Keratinocyte (primary cell): Measurements from ENCODE around the gene ARHGAP19. TPM values are rescaled to one million over a fixed set of nuclear protein-coding genes. Genes with fewer than 3 reads are reported as not detected.

Experiments
- DNase-seq: peaks from one replicate; pipeline ENCODE4 v3.0.0-alpha.2; 2011; ENCODE audit warnings: low read depth, missing footprints, low spot score
- FAIRE-seq: peaks from 2 replicates; lab custom pipeline; 2011; peaks lifted over from hg19 to GRCh38; lab: Jason Lieb, UNC
- H2AFZ ChIP-seq: 2 replicates; pipeline ENCODE4 v1.6.0; 2012; ENCODE audit warnings: low read length, control low read depth, inconsistent platforms; ENCODE audit not compliant: control insufficient read depth
- H3K27ac ChIP-seq: 2 replicates; pipeline ENCODE4 v1.5.1; 2011; ENCODE audit warnings: low read length; ENCODE audit not compliant: control insufficient read depth, insufficient read depth
- H3K27me3 ChIP-seq: 3 replicates; pipeline ENCODE4 v1.6.0; 2011; ENCODE audit warnings: low read length; ENCODE audit not compliant: control insufficient read depth, insufficient read depth; ENCODE audit errors: extremely low read depth
- H3K36me3 ChIP-seq, 2 experiments: 2 replicates in 1 of 2; 3 replicates in 1 of 2; pipeline ENCODE4 v1.5.1; 2011; ENCODE audit warnings: low read length in 2 of 2, mild to moderate bottlenecking in 1 of 2; ENCODE audit not compliant: control insufficient read depth in 2 of 2, insufficient read depth in 2 of 2; ENCODE audit errors: extremely low read depth in 1 of 2
- H3K4me1 ChIP-seq: 3 replicates; pipeline ENCODE4 v1.5.1; 2011; ENCODE audit warnings: low read length; ENCODE audit not compliant: control insufficient read depth, insufficient read depth; ENCODE audit errors: extremely low read depth
- H3K4me2 ChIP-seq: 3 replicates; pipeline ENCODE4 v1.6.0; 2011; ENCODE audit warnings: low read depth, low read length; ENCODE audit not compliant: control insufficient read depth, insufficient read depth; ENCODE audit errors: extremely low read depth
- H3K4me3 ChIP-seq, 3 experiments: fragments of 200-600 bp in 1 of 3; sonication (generic) in 1 of 3; 2 replicates in 2 of 3; 3 replicates in 1 of 3; pipeline ENCODE4 v1.5.1; 2011 to 2016; ENCODE audit warnings: low read length in 3 of 3, mild to moderate bottlenecking in 3 of 3, control low read depth in 2 of 3, inconsistent platforms in 1 of 3, low read depth in 1 of 3, mixed read lengths in 1 of 3, mixed run types in 1 of 3, moderate library complexity in 1 of 3; ENCODE audit not compliant: control insufficient read depth in 2 of 3, insufficient read depth in 2 of 3; ENCODE audit errors: extremely low read depth in 1 of 3
- H3K79me2 ChIP-seq: 2 replicates; pipeline ENCODE4 v1.6.0; 2012; ENCODE audit warnings: low read length; ENCODE audit not compliant: control insufficient read depth, insufficient read depth
- H3K9ac ChIP-seq: 3 replicates; pipeline ENCODE4 v1.6.0; 2011; ENCODE audit warnings: low read length; ENCODE audit not compliant: control insufficient read depth, insufficient read depth; ENCODE audit errors: extremely low read depth
- H3K9me1 ChIP-seq: 3 replicates; pipeline ENCODE4 v1.6.0; 2011; ENCODE audit warnings: low read length; ENCODE audit not compliant: control insufficient read depth, insufficient read depth; ENCODE audit errors: extremely low read depth
- H3K9me3 ChIP-seq: 2 replicates; pipeline ENCODE4 v1.5.1; 2012; ENCODE audit warnings: low read depth, low read length; ENCODE audit not compliant: control insufficient read depth
- H4K20me1 ChIP-seq: 3 replicates; pipeline ENCODE4 v1.6.0; 2011; ENCODE audit warnings: low read length; ENCODE audit not compliant: control insufficient read depth, insufficient read depth; ENCODE audit errors: extremely low read depth
- EZH2 ChIP-seq: IDR thresholded peaks from one replicate; pipeline ENCODE4 v1.6.1; 2012; ENCODE audit warnings: inconsistent platforms, mild to moderate bottlenecking, low read length, moderate library complexity
- dilution Hi-C: fragments of 300-500 bp; cut with MboI; formaldehyde crosslinking; loops from one replicate; pipeline ENCODE4 v1.7.0; 2020; ENCODE audit warnings: low sequenced_read_pairs; ENCODE audit not compliant: extremely low pct_ligation_motif_present
- polyA plus RNA-seq, 5 experiments: library from polyadenylated mRNA; depleted of rRNA in 3 of 5; stranded (reverse) in 3 of 5; stranded (forward) in 1 of 5; unstranded in 1 of 5; fragments of >200 nt; gene quantifications; 1 replicate in 1 of 5; 2 replicates in 3 of 5; 3 replicates in 1 of 5; pipeline versions ENCODE4 v1.2.1 to v1.2.3, GENCODE V29; 2011 to 2012; ENCODE audit warnings: missing spikeins in 2 of 5, low read depth in 1 of 5, low replicate concordance in 1 of 5
- TF ChIP-seq, protein P1 (sequence below), 3 experiments: IDR thresholded peaks in 1 of 3; conservative IDR thresholded peaks in 1 of 3; optimal IDR thresholded peaks in 1 of 3; 2 replicates in 2 of 3; 3 replicates in 1 of 3; pipeline versions ENCODE3 to v1.5.1; 2011; ENCODE audit warnings: low read length in 3 of 3, mild to moderate bottlenecking in 3 of 3, moderate library complexity in 2 of 3, control low read depth in 1 of 3, inconsistent platforms in 1 of 3; ENCODE audit not compliant: insufficient read depth in 2 of 3; ENCODE audit errors: extremely low read depth in 1 of 3

Gene ARHGAP19
- polyA plus RNA-seq, 1 donor (not counting 4 experiments of a cell fraction or from before 2014, with no cell fraction given) = 7.5 TPM

GRCh38 chr10:97174941-97175340, 117.5 kb downstream of the ARHGAP19 start:
- no peak overlapping the region for H3K4me2 ChIP-seq
- H2AFZ ChIP-seq = no peak overlapping the region
- no peaks in the 10 kb centered on the region for H3K9me3 ChIP-seq
- no peak overlapping the region for H3K4me3 ChIP-seq
- H3K27me3 ChIP-seq = peaks cover 39% of the 10 kb centered on the region
- no peaks in the 10 kb centered on the region for H3K4me1 ChIP-seq
- TF ChIP-seq, protein P1, sequence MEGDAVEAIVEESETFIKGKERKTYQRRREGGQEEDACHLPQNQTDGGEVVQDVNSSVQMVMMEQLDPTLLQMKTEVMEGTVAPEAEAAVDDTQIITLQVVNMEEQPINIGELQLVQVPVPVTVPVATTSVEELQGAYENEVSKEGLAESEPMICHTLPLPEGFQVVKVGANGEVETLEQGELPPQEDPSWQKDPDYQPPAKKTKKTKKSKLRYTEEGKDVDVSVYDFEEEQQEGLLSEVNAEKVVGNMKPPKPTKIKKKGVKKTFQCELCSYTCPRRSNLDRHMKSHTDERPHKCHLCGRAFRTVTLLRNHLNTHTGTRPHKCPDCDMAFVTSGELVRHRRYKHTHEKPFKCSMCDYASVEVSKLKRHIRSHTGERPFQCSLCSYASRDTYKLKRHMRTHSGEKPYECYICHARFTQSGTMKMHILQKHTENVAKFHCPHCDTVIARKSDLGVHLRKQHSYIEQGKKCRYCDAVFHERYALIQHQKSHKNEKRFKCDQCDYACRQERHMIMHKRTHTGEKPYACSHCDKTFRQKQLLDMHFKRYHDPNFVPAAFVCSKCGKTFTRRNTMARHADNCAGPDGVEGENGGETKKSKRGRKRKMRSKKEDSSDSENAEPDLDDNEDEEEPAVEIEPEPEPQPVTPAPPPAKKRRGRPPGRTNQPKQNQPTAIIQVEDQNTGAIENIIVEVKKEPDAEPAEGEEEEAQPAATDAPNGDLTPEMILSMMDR (optimal IDR thresholded peaks at IDR 0.05 in 1 of 3, IDR thresholded peaks at IDR 0.05 in 1 of 3, conservative IDR thresholded peaks at IDR 0.05 in 1 of 3; ENCODE audit: extremely low read depth in 1 of 3, insufficient read depth in 2 of 3, low read length in 3 of 3) = no peak
- no peak for TF ChIP-seq EZH2
- H3K27ac ChIP-seq = no peak overlapping the region
- H3K9ac ChIP-seq = no peak overlapping the region
- H3K36me3 ChIP-seq = no peaks in the 10 kb centered on the region
- H4K20me1 ChIP-seq = peaks cover 2% of the 10 kb centered on the region
- H3K9me1 ChIP-seq = no peaks in the 10 kb centered on the region
- FAIRE-seq (no peak), DNase-seq (no peak)
- no peaks in the 10 kb centered on the region for H3K79me2 ChIP-seq
- dilution Hi-C loops = no loop called here

DNA sequence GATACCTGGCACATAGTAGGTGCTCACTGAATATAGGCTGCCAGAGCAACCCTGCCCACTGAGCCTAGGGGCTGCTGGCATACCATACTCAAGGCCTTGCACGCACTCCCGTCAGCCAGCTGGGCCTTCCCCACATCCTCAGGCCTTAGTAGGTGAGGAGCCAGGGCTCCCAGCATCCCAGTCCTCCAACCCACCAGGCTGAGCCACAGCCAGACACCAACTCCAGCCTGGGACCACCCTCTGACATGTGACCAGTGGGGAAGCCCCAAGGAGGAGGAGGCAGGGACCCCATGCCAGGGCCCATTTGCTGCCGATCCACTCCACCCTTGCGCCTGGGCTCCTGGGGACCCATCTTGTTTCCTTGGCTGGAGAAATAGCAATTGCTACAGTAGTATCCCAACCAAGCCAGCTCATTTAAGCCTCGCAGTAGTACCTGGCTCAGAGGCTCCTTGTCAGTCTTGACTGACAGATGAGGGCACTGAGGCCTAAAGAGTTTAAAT, 118.1 kb downstream of the ARHGAP19 start:
- FAIRE-seq (no peak), DNase-seq (no peak)
- H3K9ac ChIP-seq = no peak overlapping the region
- peaks cover 2% of the 10 kb centered on the region for H4K20me1 ChIP-seq
- H3K79me2 ChIP-seq = no peaks in the 10 kb centered on the region
- H3K36me3 ChIP-seq = no peaks in the 10 kb centered on the region
- no peaks in the 10 kb centered on the region for H3K9me3 ChIP-seq
- H3K4me1 ChIP-seq = no peaks in the 10 kb centered on the region
- no peak overlapping the region for H3K4me2 ChIP-seq
- TF ChIP-seq EZH2 = no peak
- TF ChIP-seq, protein P1 (optimal IDR thresholded peaks at IDR 0.05 in 1 of 3, IDR thresholded peaks at IDR 0.05 in 1 of 3, conservative IDR thresholded peaks at IDR 0.05 in 1 of 3; ENCODE audit: extremely low read depth in 1 of 3, insufficient read depth in 2 of 3, low read length in 3 of 3) = no peak
- H3K27ac ChIP-seq = no peak overlapping the region
- no peaks in the 10 kb centered on the region for H3K9me1 ChIP-seq
- dilution Hi-C loops = no loop called here
- no peak overlapping the region for H2AFZ ChIP-seq
- H3K27me3 ChIP-seq = peaks cover 33% of the 10 kb centered on the region
- H3K4me3 ChIP-seq = no peak overlapping the region
